ENCODE data around the gene SPINDOC. TPM values are rescaled to one million over a fixed set of nuclear protein-coding genes. Genes with fewer than 3 reads are reported as not detected.
"Not testable (repeated sequence)": the region's sequence is repeated elsewhere in the genome, so short reads cannot be mapped to it uniquely, and the experiment has no call there.

The SPINDOC gene
- total RNA-seq, 1 donor from 2014 or later: 77.8 TPM

DNA sequence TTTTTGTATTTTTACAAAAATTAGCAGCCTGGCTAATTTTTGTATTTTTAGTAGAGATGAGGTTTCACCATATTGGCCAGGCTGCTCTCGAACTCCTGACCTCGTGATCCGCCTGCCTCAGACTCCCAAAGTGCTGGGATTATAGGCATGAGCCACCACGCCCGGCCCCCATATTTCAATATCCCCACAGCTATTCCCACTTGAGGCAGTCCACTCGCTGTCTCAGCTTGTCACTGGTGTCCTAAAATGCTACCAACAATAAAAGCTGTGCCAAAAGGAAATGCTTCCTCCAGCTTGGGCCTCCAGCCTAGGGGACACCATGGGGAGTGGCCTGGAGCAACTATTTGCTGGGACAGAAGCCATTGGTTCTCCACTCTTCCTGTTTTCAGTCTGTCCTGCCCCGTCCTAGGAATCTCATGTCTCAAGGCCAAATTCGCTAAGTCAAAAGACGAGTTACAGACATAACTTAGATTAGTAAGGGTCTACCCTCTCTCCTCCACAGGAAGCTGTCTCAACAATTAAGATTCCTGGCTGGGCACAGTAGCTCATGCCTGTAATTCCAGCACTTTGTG is 7.3 kb upstream of the SPINDOC start:
- no peak for DNase-seq (ENCODE audit: low spot score, unreplicated experiment)
- H3K27me3 Mint-ChIP-seq: peaks cover 2% of the 10 kb centered on the region
- no peak overlapping the region for H3K27ac Mint-ChIP-seq
- TF ChIP-seq, protein P1, sequence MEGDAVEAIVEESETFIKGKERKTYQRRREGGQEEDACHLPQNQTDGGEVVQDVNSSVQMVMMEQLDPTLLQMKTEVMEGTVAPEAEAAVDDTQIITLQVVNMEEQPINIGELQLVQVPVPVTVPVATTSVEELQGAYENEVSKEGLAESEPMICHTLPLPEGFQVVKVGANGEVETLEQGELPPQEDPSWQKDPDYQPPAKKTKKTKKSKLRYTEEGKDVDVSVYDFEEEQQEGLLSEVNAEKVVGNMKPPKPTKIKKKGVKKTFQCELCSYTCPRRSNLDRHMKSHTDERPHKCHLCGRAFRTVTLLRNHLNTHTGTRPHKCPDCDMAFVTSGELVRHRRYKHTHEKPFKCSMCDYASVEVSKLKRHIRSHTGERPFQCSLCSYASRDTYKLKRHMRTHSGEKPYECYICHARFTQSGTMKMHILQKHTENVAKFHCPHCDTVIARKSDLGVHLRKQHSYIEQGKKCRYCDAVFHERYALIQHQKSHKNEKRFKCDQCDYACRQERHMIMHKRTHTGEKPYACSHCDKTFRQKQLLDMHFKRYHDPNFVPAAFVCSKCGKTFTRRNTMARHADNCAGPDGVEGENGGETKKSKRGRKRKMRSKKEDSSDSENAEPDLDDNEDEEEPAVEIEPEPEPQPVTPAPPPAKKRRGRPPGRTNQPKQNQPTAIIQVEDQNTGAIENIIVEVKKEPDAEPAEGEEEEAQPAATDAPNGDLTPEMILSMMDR (IDR thresholded peaks at IDR 0.05; ENCODE audit: unreplicated experiment): no peak
- H3K36me3 Mint-ChIP-seq (ENCODE audit: insufficient read depth): no peaks in the 10 kb centered on the region
- no peak overlapping the region for H3K4me3 Mint-ChIP-seq (ENCODE audit: low read depth)
- H3K4me1 Mint-ChIP-seq (ENCODE audit: low read depth): no peaks in the 10 kb centered on the region
- H3K9me3 Mint-ChIP-seq (ENCODE audit: low read depth): no peaks in the 10 kb centered on the region

DNA sequence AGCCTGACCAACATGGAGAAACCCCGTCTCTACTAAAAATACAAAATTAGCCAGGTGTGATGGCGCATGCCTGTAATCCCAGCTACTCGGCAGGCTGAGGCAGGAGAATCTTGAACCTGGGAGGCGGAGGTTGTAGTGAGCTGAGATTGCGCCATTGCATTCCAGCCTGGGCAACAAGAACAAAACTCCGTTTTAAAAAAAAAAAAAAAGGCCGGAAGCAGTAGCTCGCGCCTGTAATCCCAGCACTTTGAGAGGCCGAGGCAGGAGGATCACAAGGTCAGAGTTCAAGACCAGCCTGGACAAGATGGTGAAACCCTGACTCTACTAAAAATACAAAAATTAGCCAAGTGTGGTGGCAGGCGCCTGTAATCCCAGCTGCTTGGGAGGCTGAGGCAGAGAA is 2.9 kb upstream of the SPINDOC start:
- not testable (repeated sequence) for H3K36me3 Mint-ChIP-seq (ENCODE audit: insufficient read depth); H3K4me3 Mint-ChIP-seq (ENCODE audit: low read depth); H3K9me3 Mint-ChIP-seq (ENCODE audit: low read depth); DNase-seq (ENCODE audit: low spot score, unreplicated experiment); H3K27ac Mint-ChIP-seq
- Mint-ChIP-seq H3K27me3 (peaks cover 13% of the 10 kb centered on the region), H3K4me1 (ENCODE audit: low read depth) (peaks cover 14% of the 10 kb centered on the region)

DNA sequence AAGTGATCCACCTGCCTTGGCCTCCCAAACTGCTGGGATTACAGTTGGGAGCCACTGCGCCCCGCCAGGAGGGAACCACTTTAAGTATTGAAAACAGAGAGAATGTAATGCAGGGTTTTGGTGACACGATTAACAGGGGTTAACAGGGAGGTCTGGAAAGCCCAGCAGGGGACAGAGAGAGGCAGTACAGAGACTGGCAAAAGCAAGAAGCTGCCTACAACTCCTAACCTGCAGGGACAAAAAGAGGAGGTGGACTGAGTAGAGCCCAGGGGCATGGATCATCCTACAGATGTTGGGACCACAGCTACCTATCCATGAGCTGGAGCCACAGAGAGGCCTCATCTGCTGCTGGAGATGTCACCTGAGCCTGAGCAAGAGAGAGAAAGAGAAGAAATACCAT is 1.7 kb upstream of the SPINDOC start:
- no peak for DNase-seq (ENCODE audit: low spot score, unreplicated experiment)
- H3K4me1 Mint-ChIP-seq (ENCODE audit: low read depth): peaks cover 19% of the 10 kb centered on the region
- H3K9me3 Mint-ChIP-seq (ENCODE audit: low read depth): no peaks in the 10 kb centered on the region
- H3K27me3 Mint-ChIP-seq: peaks cover 13% of the 10 kb centered on the region
- H3K4me3 Mint-ChIP-seq (ENCODE audit: low read depth): peak overlapping the region; percentile 71
- peaks cover 9% of the 10 kb centered on the region for H3K36me3 Mint-ChIP-seq (ENCODE audit: insufficient read depth)
- no peak overlapping the region for H3K27ac Mint-ChIP-seq
- TF ChIP-seq, protein P1 (IDR thresholded peaks at IDR 0.05; ENCODE audit: unreplicated experiment): no peak

DNA sequence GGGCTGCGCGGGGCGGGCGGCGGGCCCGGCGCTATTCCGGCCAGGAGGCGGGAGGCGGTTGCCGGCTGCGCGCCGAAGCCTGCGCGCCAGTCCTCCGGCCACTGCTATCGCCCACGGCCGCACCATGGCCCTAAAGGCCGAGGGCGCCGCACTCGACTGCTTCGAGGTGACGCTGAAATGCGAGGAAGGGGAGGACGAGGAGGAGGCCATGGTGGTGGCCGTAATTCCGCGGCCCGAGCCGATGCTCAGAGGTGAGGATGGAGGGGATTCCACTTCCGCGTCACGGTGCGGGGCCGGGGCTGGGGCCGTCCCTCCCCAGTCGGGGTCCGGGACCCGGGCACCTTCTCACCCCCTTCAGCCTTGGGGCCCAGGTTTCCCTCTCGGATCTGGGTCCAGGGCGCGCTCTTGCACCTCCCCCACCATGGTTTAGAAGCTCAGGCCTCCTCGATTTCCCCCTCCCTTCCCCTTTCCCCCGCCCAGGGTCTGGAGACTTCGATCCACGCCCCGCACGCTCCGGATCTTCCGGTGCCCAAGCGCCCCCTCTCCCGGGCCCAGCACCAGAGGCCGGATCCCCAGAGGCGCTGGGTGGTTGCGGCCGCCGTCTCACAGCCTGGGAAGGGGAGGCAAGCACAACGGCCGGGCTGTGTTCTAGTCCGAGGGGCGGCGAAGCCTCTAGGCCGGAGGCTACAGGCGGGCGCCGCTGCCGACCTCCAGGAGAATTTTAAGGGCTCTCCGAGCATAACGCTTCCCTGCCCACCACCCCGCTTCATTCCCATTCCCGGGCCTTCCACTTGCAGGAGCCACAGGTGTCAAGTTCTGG is 517 bp downstream of the SPINDOC start:
- H3K36me3 Mint-ChIP-seq (ENCODE audit: insufficient read depth): peaks cover 16% of the 10 kb centered on the region
- H3K9me3 Mint-ChIP-seq (ENCODE audit: low read depth): no peaks in the 10 kb centered on the region
- peak overlapping the region; percentile 69 for H3K27ac Mint-ChIP-seq
- DNase-seq (ENCODE audit: low spot score, unreplicated experiment): peak; percentile 28
- H3K4me1 Mint-ChIP-seq (ENCODE audit: low read depth): peaks cover 19% of the 10 kb centered on the region
- peaks cover 13% of the 10 kb centered on the region for H3K27me3 Mint-ChIP-seq
- H3K4me3 Mint-ChIP-seq (ENCODE audit: low read depth): peak overlapping the region; percentile 85
- TF ChIP-seq, protein P1 (IDR thresholded peaks at IDR 0.05; ENCODE audit: unreplicated experiment): no peak

DNA sequence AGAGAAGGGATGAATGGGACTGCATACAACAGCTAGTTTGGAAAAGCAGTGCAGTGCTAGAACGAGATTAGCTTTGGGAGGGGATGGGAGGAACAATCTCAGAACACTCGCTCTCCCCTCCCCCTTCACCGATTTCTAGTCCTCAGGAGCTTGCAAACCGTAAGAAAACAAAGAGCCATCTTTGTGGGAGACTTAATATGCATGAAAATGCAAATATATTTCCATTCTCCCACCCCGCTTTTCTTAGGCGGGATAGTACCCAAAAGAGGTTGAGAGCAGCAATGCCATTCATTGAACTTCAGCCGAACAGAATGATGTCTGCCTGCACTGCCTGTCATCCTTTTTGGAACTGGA is 1.1 kb downstream of the SPINDOC start:
- Mint-ChIP-seq H3K27me3 (peaks cover 13% of the 10 kb centered on the region), H3K4me1 (ENCODE audit: low read depth) (peaks cover 19% of the 10 kb centered on the region), H3K9me3 (ENCODE audit: low read depth) (no peaks in the 10 kb centered on the region), H3K36me3 (ENCODE audit: insufficient read depth) (peaks cover 16% of the 10 kb centered on the region), H3K27ac (peak overlapping the region; percentile 69), H3K4me3 (ENCODE audit: low read depth) (peak overlapping the region; percentile 85)
- DNase-seq (ENCODE audit: low spot score, unreplicated experiment): no peak
- TF ChIP-seq, protein P1 (IDR thresholded peaks at IDR 0.05; ENCODE audit: unreplicated experiment): no peak

All from progenitor cell of endocrine pancreas (in vitro differentiated cells).